Measurements from ENCODE around the gene LRP1. TPM values are rescaled to one million over a fixed set of nuclear protein-coding genes. Genes with fewer than 3 reads are reported as not detected.

The LRP1 gene
- total RNA-seq, 1 experiment from 2014 or later: 9.0 TPM

- TF ChIP-seq POLR2AphosphoS5 (IDR thresholded peaks at IDR 0.05; ENCODE audit: low read depth, low read length) (no peak), TCF7L2 (IDR thresholded peaks at IDR 0.05; ENCODE audit: low read depth, low read length) (no peak), CTCF (IDR thresholded peaks at IDR 0.05) (no peak), SIN3A (IDR thresholded peaks at IDR 0.05; ENCODE audit: borderline replicate concordance, insufficient read depth, low read depth, low read length) (no peak)
- TF ChIP-seq, protein P1, sequence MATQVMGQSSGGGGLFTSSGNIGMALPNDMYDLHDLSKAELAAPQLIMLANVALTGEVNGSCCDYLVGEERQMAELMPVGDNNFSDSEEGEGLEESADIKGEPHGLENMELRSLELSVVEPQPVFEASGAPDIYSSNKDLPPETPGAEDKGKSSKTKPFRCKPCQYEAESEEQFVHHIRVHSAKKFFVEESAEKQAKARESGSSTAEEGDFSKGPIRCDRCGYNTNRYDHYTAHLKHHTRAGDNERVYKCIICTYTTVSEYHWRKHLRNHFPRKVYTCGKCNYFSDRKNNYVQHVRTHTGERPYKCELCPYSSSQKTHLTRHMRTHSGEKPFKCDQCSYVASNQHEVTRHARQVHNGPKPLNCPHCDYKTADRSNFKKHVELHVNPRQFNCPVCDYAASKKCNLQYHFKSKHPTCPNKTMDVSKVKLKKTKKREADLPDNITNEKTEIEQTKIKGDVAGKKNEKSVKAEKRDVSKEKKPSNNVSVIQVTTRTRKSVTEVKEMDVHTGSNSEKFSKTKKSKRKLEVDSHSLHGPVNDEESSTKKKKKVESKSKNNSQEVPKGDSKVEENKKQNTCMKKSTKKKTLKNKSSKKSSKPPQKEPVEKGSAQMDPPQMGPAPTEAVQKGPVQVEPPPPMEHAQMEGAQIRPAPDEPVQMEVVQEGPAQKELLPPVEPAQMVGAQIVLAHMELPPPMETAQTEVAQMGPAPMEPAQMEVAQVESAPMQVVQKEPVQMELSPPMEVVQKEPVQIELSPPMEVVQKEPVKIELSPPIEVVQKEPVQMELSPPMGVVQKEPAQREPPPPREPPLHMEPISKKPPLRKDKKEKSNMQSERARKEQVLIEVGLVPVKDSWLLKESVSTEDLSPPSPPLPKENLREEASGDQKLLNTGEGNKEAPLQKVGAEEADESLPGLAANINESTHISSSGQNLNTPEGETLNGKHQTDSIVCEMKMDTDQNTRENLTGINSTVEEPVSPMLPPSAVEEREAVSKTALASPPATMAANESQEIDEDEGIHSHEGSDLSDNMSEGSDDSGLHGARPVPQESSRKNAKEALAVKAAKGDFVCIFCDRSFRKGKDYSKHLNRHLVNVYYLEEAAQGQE (IDR thresholded peaks at IDR 0.05; ENCODE audit: insufficient read depth in 1 of 2, low read depth in 2 of 2, low read length in 1 of 2): no peak
- CTCF ChIA-PET: interaction anchor here (0.7 kb wide), 1 partner anchor 52 kb away, joined by 3 read pairs; no protein-coding TSS in a partner anchor
- no peak overlapping the region for H3K27ac ChIP-seq (ENCODE audit: low read length)
- POLR2A ChIA-PET: no interaction called here
- ATAC-seq (no peak), DNase-seq (ENCODE audit: low read depth, low spot score) (no peak)
- in situ Hi-C loops (cut with HindIII; ENCODE audit: low pct_unique_long_range_greater_than_20kb, low sequenced_read_pairs): no loop called here
- BruUV-seq (replicated peaks): no TSS peak
- 0 out of 2 replicates have a peak, but pooled peaks cover 2% of the 10 kb centered on the region for H3K4me1 ChIP-seq (ENCODE audit: control insufficient read depth, insufficient read depth, low read length)
- no peaks in the 10 kb centered on the region for H3K9me3 ChIP-seq (ENCODE audit: control insufficient read depth, insufficient read depth, low read depth, low read length)
- H3K4me3 ChIP-seq (ENCODE audit: low read depth in 2 of 2, low read length in 2 of 2): no peak overlapping the region
- H3K36me3 ChIP-seq (ENCODE audit: control insufficient read depth, insufficient read depth, low read length): no peaks in the 10 kb centered on the region
- H3K27me3 ChIP-seq (ENCODE audit: control insufficient read depth, insufficient read depth, low read length): no peaks in the 10 kb centered on the region
- intact Hi-C loops (cut with micrococcal nuclease; ENCODE audit: unreplicated experiment): no loop called here
Measured at GRCh38 chr12:57131896-57132744, 3.8 kb downstream of the LRP1 start.

DNA sequence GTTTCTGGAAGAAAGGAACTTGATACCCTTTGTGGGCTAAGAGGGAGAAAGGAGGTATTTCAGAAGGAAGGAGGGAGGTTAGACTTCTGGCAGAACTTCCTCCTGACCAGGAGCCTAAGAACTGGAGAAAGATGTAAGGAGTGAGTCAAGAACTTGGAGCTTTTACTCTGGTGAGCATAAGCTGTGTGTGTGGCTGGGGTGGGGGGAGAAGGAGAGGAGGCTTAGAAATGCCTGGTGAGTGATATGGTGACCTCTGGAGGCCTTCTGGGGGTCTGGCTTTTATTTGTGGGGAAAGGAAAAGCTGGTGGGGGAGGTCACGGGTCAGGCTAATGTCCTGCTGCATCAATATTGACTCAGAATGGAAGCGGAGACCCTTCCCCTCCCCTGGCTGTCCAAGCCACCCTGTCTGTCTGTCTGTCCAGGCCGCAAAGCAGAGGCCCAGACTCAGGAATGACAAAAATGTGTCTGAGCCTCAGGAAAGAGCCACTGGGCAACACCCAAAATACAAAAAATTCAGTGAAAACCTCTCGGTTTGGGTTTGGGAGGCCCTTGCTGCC is 4.8 kb downstream of the LRP1 start:
- in situ Hi-C loops (cut with HindIII; ENCODE audit: low pct_unique_long_range_greater_than_20kb, low sequenced_read_pairs): no loop called here
- ChIA-PET POLR2A (no interaction called here), CTCF (interaction anchor here (0.6 to 0.7 kb wide), 2 partner anchors 15 to 53 kb away, joined by 3 read pairs; no protein-coding TSS in a partner anchor)
- Histone ChIP-seq H3K27me3 (ENCODE audit: control insufficient read depth, insufficient read depth, low read length) (no peaks in the 10 kb centered on the region), H3K36me3 (ENCODE audit: control insufficient read depth, insufficient read depth, low read length) (no peaks in the 10 kb centered on the region), H3K4me3 (ENCODE audit: low read depth in 2 of 2, low read length in 2 of 2) (no peak overlapping the region), H3K27ac (ENCODE audit: low read length) (no peak overlapping the region), H3K4me1 (ENCODE audit: control insufficient read depth, insufficient read depth, low read length) (0 out of 2 replicates have a peak, but pooled peaks cover 2% of the 10 kb centered on the region), H3K9me3 (ENCODE audit: control insufficient read depth, insufficient read depth, low read depth, low read length) (no peaks in the 10 kb centered on the region)
- intact Hi-C loops (cut with micrococcal nuclease; ENCODE audit: unreplicated experiment): no loop called here
- ATAC-seq (no peak), DNase-seq (ENCODE audit: low read depth, low spot score) (no peak)
- TF ChIP-seq TCF7L2 (IDR thresholded peaks at IDR 0.05; ENCODE audit: low read depth, low read length) (no peak), SIN3A (IDR thresholded peaks at IDR 0.05; ENCODE audit: borderline replicate concordance, insufficient read depth, low read depth, low read length) (no peak), POLR2AphosphoS5 (IDR thresholded peaks at IDR 0.05; ENCODE audit: low read depth, low read length) (no peak), CTCF (IDR thresholded peaks at IDR 0.05) (no peak)
- TF ChIP-seq, protein P1 (IDR thresholded peaks at IDR 0.05; ENCODE audit: insufficient read depth in 1 of 2, low read depth in 2 of 2, low read length in 1 of 2): no peak
- no TSS peak for BruUV-seq (replicated peaks)
